DND-41 (cell line): ENCODE results near the gene FAM222A.

Experiments
- EZH2 ChIP-seq: IDR thresholded peaks from 3 replicates; pipeline ENCODE4 v1.6.1; 2012; ENCODE audit warnings: borderline replicate concordance, low read depth, mild to moderate bottlenecking, moderate library complexity, low read length, inconsistent platforms; ENCODE audit not compliant: severe bottlenecking
- TF ChIP-seq, protein P1 (sequence below): IDR thresholded peaks from 2 replicates; pipeline ENCODE4 v1.5.1; 2012; ENCODE audit warnings: borderline replicate concordance, low read length, moderate library complexity, mild to moderate bottlenecking; ENCODE audit not compliant: poor library complexity, severe bottlenecking; ENCODE audit errors: extremely low read depth

DNA sequence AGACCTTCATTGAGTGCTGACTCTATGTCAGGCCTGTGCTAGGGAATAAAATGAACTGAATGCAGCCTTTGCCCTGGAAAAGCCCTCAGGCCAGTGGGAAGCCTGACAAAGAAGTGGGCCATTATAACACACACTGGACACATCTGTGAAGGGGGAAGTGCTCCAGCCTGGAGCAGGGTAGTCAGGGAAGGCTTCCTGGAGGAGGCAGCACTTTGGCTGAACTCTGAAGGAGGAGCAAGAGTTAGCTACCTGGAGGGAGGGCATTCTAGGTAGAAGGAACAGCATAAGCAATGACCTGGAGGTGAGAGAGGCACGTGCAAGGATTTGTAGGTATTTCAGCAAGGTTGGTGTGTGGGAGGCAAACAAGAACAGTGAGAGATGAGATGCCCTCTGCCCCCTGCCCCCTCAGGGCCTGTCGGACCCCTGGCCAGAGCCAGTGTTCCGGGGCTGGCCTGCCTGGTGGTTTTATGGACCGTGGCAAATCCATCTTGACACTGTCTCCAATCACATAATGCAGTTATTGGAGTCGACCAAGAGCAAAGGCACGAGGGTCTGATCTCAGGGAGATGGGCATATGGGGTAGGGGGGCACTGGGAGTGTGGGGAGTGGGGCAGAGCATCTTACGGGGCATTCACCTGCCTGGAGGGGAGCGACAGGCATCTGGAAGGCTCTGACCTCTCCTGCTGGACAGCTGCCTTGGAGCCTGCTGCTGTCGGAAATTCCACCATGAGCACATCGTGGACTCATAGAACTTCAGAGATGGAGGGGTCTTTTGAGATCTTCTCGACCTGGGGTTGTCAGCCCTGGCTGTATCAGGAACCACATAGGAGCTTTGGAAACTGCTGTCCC is 2.7 kb upstream of the FAM222A start:
- TF ChIP-seq EZH2 = no peak
- TF ChIP-seq, protein P1, sequence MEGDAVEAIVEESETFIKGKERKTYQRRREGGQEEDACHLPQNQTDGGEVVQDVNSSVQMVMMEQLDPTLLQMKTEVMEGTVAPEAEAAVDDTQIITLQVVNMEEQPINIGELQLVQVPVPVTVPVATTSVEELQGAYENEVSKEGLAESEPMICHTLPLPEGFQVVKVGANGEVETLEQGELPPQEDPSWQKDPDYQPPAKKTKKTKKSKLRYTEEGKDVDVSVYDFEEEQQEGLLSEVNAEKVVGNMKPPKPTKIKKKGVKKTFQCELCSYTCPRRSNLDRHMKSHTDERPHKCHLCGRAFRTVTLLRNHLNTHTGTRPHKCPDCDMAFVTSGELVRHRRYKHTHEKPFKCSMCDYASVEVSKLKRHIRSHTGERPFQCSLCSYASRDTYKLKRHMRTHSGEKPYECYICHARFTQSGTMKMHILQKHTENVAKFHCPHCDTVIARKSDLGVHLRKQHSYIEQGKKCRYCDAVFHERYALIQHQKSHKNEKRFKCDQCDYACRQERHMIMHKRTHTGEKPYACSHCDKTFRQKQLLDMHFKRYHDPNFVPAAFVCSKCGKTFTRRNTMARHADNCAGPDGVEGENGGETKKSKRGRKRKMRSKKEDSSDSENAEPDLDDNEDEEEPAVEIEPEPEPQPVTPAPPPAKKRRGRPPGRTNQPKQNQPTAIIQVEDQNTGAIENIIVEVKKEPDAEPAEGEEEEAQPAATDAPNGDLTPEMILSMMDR = no peak
